ENCODE measurements around the gene GTF2A2.
A peak's percentile ranks its signal among the peaks of the same experiment; 100 is the strongest.

GTF2A2 gene

DNA sequence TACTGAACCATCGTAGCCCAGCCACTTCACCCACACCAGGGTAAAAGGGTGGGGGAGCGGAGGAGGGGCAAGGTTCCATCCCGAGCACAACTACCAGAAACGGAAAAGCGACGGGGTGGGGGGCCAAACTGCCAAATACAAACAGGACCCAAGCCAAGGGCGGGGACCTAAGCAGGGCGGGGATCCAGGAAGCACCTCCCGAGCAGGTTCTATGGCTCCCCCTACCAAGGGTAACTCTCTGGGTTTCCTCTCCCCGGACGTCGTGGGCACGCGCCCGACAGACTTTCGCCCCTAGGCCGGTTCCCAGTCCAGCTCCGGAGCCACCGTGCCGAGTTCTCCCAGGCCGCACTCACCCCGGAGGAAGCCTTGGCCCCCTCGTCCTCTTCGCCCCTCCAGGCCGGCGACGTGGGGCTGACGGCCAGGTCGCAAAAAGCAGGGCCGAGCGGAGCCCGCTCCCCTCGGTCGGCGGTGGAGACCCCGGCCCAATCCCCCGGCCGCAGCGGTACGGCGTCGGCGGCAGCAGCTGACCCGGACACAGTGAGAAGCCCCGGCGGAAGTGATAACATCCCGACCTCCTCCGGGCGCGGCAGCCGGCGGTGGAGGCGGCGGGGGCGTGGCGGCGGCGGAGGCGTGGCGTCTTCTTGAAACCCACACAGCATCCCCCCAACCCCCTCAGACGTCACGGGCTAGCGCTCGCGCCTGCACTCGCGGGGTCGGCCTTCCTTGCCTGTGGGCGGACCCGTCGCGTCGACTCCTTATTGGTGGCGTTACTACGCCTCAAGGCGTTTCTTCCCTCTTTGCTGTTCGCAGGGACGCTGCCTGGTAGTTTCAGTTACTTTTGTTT lies 31.7 kb upstream of the GTF2A2 start, which contains the start of gene BNIP2 (continued):
- TF ChIP-seq SP2 (tag by site-specific recombination; IDR thresholded peaks at IDR 0.05) (peak; percentile 92), REPIN1 (tag by site-specific recombination; IDR thresholded peaks at IDR 0.05; ENCODE audit: low read depth) (no peak), ZFHX2 (tag by site-specific recombination; conservative IDR thresholded peaks at IDR 0.05) (peak; percentile 99), ZNF600 (tag by site-specific recombination; IDR thresholded peaks at IDR 0.05) (peak; percentile 73), GLIS2 (tag by site-specific recombination; IDR thresholded peaks at IDR 0.05) (peak; percentile 40; the same call in 1 of the 2 replicates), GLI4 (tag by site-specific recombination; IDR thresholded peaks at IDR 0.05) (0 out of 2 replicates have a peak, but pooled peaks have one; percentile 22), ZNF510 (tag by site-specific recombination; IDR thresholded peaks at IDR 0.05; ENCODE audit: insufficient replicate concordance) (no peak), ZNF596 (tag by site-specific recombination; IDR thresholded peaks at IDR 0.05) (no peak), EGR2 (tag by site-specific recombination; IDR thresholded peaks at IDR 0.05; ENCODE audit: low read depth) (peak; percentile 96), SP3 (tag by site-specific recombination; IDR thresholded peaks at IDR 0.05) (peak; percentile 79), ZBTB8A (tag by site-specific recombination; IDR thresholded peaks at IDR 0.05) (peak; percentile 46; the same call in 1 of the 2 replicates), HOXA7 (CRISPR knock-in tag; IDR thresholded peaks at IDR 0.05; ENCODE audit: borderline replicate concordance) (no peak), ZNF791 (tag by site-specific recombination; IDR thresholded peaks at IDR 0.05) (no peak), GLIS1 (tag by site-specific recombination; IDR thresholded peaks at IDR 0.05) (peak; percentile 40; the same call in 1 of the 2 replicates), ZNF335 (tag by site-specific recombination; conservative IDR thresholded peaks at IDR 0.05) (no peak), OVOL3 (tag by site-specific recombination; IDR thresholded peaks at IDR 0.05) (no peak), ZNF114 (tag by site-specific recombination; IDR thresholded peaks at IDR 0.05) (no peak)
- TF ChIP-seq, protein P1, sequence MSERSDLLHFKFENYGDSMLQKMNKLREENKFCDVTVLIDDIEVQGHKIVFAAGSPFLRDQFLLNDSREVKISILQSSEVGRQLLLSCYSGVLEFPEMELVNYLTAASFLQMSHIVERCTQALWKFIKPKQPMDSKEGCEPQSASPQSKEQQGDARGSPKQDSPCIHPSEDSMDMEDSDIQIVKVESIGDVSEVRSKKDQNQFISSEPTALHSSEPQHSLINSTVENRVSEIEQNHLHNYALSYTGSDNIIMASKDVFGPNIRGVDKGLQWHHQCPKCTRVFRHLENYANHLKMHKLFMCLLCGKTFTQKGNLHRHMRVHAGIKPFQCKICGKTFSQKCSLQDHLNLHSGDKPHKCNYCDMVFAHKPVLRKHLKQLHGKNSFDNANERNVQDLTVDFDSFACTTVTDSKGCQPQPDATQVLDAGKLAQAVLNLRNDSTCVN (tag by site-specific recombination; optimal IDR thresholded peaks at IDR 0.05): peak; percentile 75
- TF ChIP-seq, protein P2, sequence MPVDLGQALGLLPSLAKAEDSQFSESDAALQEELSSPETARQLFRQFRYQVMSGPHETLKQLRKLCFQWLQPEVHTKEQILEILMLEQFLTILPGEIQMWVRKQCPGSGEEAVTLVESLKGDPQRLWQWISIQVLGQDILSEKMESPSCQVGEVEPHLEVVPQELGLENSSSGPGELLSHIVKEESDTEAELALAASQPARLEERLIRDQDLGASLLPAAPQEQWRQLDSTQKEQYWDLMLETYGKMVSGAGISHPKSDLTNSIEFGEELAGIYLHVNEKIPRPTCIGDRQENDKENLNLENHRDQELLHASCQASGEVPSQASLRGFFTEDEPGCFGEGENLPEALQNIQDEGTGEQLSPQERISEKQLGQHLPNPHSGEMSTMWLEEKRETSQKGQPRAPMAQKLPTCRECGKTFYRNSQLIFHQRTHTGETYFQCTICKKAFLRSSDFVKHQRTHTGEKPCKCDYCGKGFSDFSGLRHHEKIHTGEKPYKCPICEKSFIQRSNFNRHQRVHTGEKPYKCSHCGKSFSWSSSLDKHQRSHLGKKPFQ (tag by site-specific recombination; IDR thresholded peaks at IDR 0.05): no peak

DNA sequence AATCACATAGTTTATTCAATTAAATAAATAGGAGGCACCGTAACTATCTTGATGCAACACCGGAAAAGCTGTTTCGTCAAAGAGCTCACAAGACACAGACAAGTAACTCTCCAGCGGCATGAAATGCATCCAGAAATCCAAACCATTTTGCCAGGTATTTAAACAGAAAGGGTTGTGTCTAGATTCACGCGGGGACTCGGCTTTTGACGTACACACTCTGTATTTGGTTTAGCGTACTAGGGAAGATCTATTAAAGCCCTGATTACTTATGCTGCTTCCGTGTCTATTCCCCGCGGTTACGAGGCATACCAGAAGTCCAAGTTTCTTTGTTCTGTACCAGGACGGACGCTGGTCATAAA lies 31.1 kb upstream of the GTF2A2 start:
- Histone ChIP-seq H3K36me3 (ENCODE audit: control insufficient read depth in 2 of 2, insufficient read depth in 1 of 2, low read length in 2 of 2) (peaks cover 0 to 2% of the 10 kb centered on the region in 2 experiments; a peak in 2 of 3 replicates), H3K9me3 (ENCODE audit: control insufficient read depth, insufficient read depth, low read depth, low read length) (no peaks in the 10 kb centered on the region), H3K27ac (ENCODE audit: extremely low read depth, low read depth, low read length) (peak overlapping the region; percentile 85), H3K4me1 (ENCODE audit: control insufficient read depth, insufficient read depth, low read length) (peaks cover 7% of the 10 kb centered on the region; the same call in 1 of the 2 replicates), H3K4me3 (ENCODE audit: low read depth, low read length) (peak overlapping the region; percentile 99)
- TF ChIP-seq KLF7 (tag by site-specific recombination; IDR thresholded peaks at IDR 0.05; ENCODE audit: borderline replicate concordance) (no peak), ZBTB20 (tag by site-specific recombination; IDR thresholded peaks at IDR 0.05) (peak; percentile 49; the same call in 1 of the 2 replicates), ZNF175 (tag by site-specific recombination; IDR thresholded peaks at IDR 0.05) (no peak), BCL11A (tag by site-specific recombination; IDR thresholded peaks at IDR 0.05; ENCODE audit: low read depth) (no peak)
- ChIA-PET POLR2A (interaction anchor here (3.2 kb wide), 1 partner anchor 31 kb away, joined by 10 read pairs; the partner anchor contains the start of gene GTF2A2), CTCF (interaction anchor here (1.4 to 6.4 kb wide), 2 partner anchors 156 to 638 kb away, joined by 4 to 64 read pairs; no protein-coding TSS in a partner anchor)
